CD4-positive, alpha-beta T cell (primary cell): ENCODE measurements around the gene ZNF77. TPM values are rescaled to one million over a fixed set of nuclear protein-coding genes. Genes with fewer than 3 reads are reported as not detected.
"Not testable (repeated sequence)": the region's sequence is repeated elsewhere in the genome, so short reads cannot be mapped to it uniquely, and the experiment has no call there.

Source experiments
- ATAC-seq: fragments of 200-7000 bp; cut with Tn5 transposase; one replicate; pipeline ENCODE4 v1.10.0; 2022; ENCODE audit warnings: mild to moderate bottlenecking; ENCODE audit not compliant: poor library complexity
- CTCF ChIA-PET: fragments of 350-600 bp; sonication (Branson Sonifier 250); formaldehyde crosslinking; loops from one replicate; lab custom pipeline; 2021; ENCODE audit warnings: antibody characterized with exemption, inconsistent platforms; lab: Charles Lee
- POLR2A ChIA-PET: fragments of 350-600 bp; sonication (Branson Sonifier 250); formaldehyde crosslinking; loops from one replicate; lab custom pipeline; 2021; ENCODE audit warnings: antibody characterized with exemption, inconsistent platforms; lab: Charles Lee
- DNase-seq, 14 experiments: peaks; one replicate each; pipeline ENCODE4 v3.0.0-alpha.2; 2013 to 2020; ENCODE audit warnings: mixed read lengths in 2 of 14
- H3K27ac ChIP-seq, 2 donors: one replicate each; pipeline versions ENCODE4 v1.5.1 to v1.7.0; 2013; ENCODE audit warnings: low read length in 2 of 2, low read depth in 1 of 2, mild to moderate bottlenecking in 1 of 2
- H3K27me3 ChIP-seq, 2 experiments: 1 replicate in 1 of 2; 2 replicates in 1 of 2; pipeline versions ENCODE4 v1.6.1 to v1.7.0; 2013; ENCODE audit warnings: low read length in 2 of 2, control low read depth in 1 of 2, mild to moderate bottlenecking in 1 of 2, moderate library complexity in 1 of 2; ENCODE audit not compliant: insufficient read depth in 2 of 2, control insufficient read depth in 1 of 2
- H3K36me3 ChIP-seq: one replicate; pipeline ENCODE4 v1.6.1; 2013; ENCODE audit warnings: low read length, control low read depth; ENCODE audit not compliant: insufficient read depth
- H3K4me1 ChIP-seq: one replicate; pipeline ENCODE4 v1.6.1; 2013; ENCODE audit warnings: low read length, control low read depth; ENCODE audit not compliant: insufficient read depth
- H3K4me3 ChIP-seq: one replicate; pipeline ENCODE4 v1.5.1; 2013; ENCODE audit warnings: mild to moderate bottlenecking, low read length, moderate library complexity
- H3K9me3 ChIP-seq, 2 experiments: 1 replicate in 1 of 2; 2 replicates in 1 of 2; pipeline versions ENCODE4 v1.6.1 to v1.7.0; 2013; ENCODE audit warnings: low read length in 2 of 2, mild to moderate bottlenecking in 2 of 2, control low read depth in 1 of 2, moderate library complexity in 1 of 2; ENCODE audit not compliant: control insufficient read depth in 1 of 2, insufficient read depth in 1 of 2
- H3K27ac Mint-ChIP-seq: one replicate; pipeline ENCODE4 v1.8.0; 2020; ENCODE audit warnings: mixed read lengths
- H3K27me3 Mint-ChIP-seq: one replicate; pipeline ENCODE4 v1.8.0; 2021; ENCODE audit warnings: mixed read lengths
- H3K36me3 Mint-ChIP-seq: one replicate; pipeline ENCODE4 v1.8.0; 2021; ENCODE audit warnings: low read depth, mixed read lengths
- H3K4me1 Mint-ChIP-seq: one replicate; pipeline ENCODE4 v1.8.0; 2021; ENCODE audit warnings: low read depth, mixed read lengths
- H3K4me3 Mint-ChIP-seq: one replicate; pipeline ENCODE4 v1.8.0; 2020; ENCODE audit warnings: mild to moderate bottlenecking, mixed read lengths
- H3K9me3 Mint-ChIP-seq: one replicate; pipeline ENCODE4 v1.8.0; 2020; ENCODE audit warnings: mixed read lengths
- CTCF ChIP-seq: fragments of 200-600 bp; IDR thresholded peaks from one replicate; pipeline ENCODE4 v1.8.0; 2022; ENCODE audit warnings: antibody characterized with exemption, mild to moderate bottlenecking
- intact Hi-C, 2 experiments: fragments of 100-400 bp; cut with DNase I in 1 of 2; cut with micrococcal nuclease in 1 of 2; formaldehyde crosslinking; loops; one replicate each; pipeline versions ENCODE4 v1.15.1 to v1.9.0; 2023 to 2025; cut with DNase I, micrococcal nuclease
- total RNA-seq, 174 experiments: library from RNA in 2 of 174; stranded (reverse) in 2 of 174; gene quantifications; one replicate each; pipeline ENCODE4 v1.2.3 and lab custom pipeline; 2021 to 2026

The ZNF77 gene
- total RNA-seq, 2 experiments from 2014 or later: 2.0 to 2.4 TPM

GRCh38 chr19:2942928-2943640, 1.7 kb downstream of the ZNF77 start:
- Mint-ChIP-seq H3K36me3 (peaks cover 18% of the 10 kb centered on the region), H3K4me3 (peak overlapping the region; percentile 70), H3K4me1 (peaks cover 14% of the 10 kb centered on the region), H3K27ac (no peak overlapping the region), H3K9me3 (no peaks in the 10 kb centered on the region), H3K27me3 (no peaks in the 10 kb centered on the region)
- ChIA-PET POLR2A (no interaction called here), CTCF (interaction anchor here (1.0 kb wide), 1 partner anchor 7 kb away, joined by 3 read pairs; no protein-coding TSS in a partner anchor)
- TF ChIP-seq CTCF: no peak
- Histone ChIP-seq H3K4me3 (no peak overlapping the region), H3K27ac (no peak overlapping the region), H3K9me3 (no peaks in the 10 kb centered on the region), H3K27me3 (no peaks in the 10 kb centered on the region), H3K4me1 (peaks cover 20% of the 10 kb centered on the region), H3K36me3 (peaks cover 8% of the 10 kb centered on the region)
- DNase-seq: peak in 1 of 14 experiments; percentile 24
- no peak for ATAC-seq
- intact Hi-C loops: no loop called here

- H3K4me3 ChIP-seq, H3K4me3 Mint-ChIP-seq, H3K4me1 ChIP-seq, H3K27me3 ChIP-seq, H3K4me1 Mint-ChIP-seq, H3K9me3 Mint-ChIP-seq, CTCF ChIA-PET, intact Hi-C loops, POLR2A ChIA-PET, DNase-seq, H3K27ac Mint-ChIP-seq, ATAC-seq, H3K27me3 Mint-ChIP-seq, H3K27ac ChIP-seq: not testable (repeated sequence)
- Histone ChIP-seq H3K36me3 (peaks cover 37% of the 10 kb centered on the region), H3K9me3 (peaks cover 28 to 46% of the 10 kb centered on the region in 2 experiments)
- H3K36me3 Mint-ChIP-seq: peaks cover 68% of the 10 kb centered on the region
Measured at GRCh38 chr19:2935863-2936262, 8.9 kb downstream of the ZNF77 start.

- H3K27me3 Mint-ChIP-seq: no peaks in the 10 kb centered on the region
- Histone ChIP-seq H3K9me3 (peaks cover 31 to 47% of the 10 kb centered on the region in 2 experiments), H3K27me3 (no peaks in the 10 kb centered on the region), H3K4me1 (no peaks in the 10 kb centered on the region), H3K4me3 (no peak overlapping the region), H3K27ac (no peak overlapping the region), H3K36me3 (peaks cover 33% of the 10 kb centered on the region)
- ChIA-PET CTCF (no interaction called here), POLR2A (no interaction called here)
- no peak for TF ChIP-seq CTCF
- ATAC-seq: no peak
- no peak overlapping the region for H3K4me3 Mint-ChIP-seq
- no peak overlapping the region for H3K27ac Mint-ChIP-seq
- no peaks in the 10 kb centered on the region for H3K4me1 Mint-ChIP-seq
- H3K36me3 Mint-ChIP-seq: peaks cover 71% of the 10 kb centered on the region
- no peak for DNase-seq
- intact Hi-C loops: no loop called here
- H3K9me3 Mint-ChIP-seq: peaks cover 13% of the 10 kb centered on the region
Measured at GRCh38 chr19:2933490-2933910, 11.3 kb downstream of the ZNF77 start.
